ENCODE measurements around the gene CHTF8. TPM values are rescaled to one million over a fixed set of nuclear protein-coding genes. Genes with fewer than 3 reads are reported as not detected.

CHTF8 gene
- total RNA-seq, 2 experiments from 2014 or later: 135 to 141 TPM

DNA sequence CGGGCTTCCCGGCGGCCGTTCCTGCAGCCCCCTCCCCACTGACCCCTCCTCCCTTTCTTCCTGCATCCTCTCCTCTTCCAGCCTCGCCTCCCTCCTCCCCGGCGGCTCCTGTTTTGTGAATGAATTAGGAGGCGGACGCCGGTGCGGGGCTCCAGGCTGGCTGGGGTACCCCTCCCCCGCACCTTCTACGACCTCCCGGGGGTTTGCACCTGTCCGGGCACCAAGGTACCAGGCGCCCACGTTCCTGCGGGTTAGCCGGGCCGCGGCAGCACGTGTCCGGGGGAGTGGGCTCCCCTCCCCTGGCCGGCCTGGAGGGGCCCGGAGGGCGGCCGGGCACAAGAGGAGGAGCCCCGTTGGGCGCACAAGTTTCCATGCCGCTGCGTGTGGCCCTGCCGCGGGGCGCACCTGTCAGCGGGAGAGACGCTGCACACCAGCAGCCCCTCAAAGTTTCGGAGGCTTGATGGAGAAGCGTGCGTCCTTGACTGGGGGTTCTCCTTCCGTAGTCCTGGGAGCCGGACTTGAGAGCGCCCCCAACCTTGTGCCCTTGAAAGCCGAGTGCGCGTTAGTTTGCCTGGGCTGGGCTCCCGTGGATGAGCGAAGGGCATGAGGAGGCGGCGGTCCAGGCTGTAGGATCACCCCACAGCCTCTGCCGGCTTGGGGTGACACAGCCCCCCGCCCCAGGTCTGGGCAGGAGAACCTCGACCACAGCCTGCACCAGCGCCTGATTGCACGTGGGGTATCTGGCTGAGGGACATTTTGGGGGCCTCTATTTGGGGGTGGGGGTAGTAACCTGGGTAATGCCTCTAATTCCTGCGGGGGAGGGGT, 25.7 kb downstream of the CHTF8 start:
- POLR2A ChIA-PET: interaction anchor here (0.6 kb wide), 1 partner anchor 222 kb away, joined by 4 read pairs; no protein-coding TSS in a partner anchor
- CTCF ChIA-PET: interaction anchor here (1.2 kb wide), 1 partner anchor 260 kb away, joined by 3 read pairs; no protein-coding TSS in a partner anchor

DNA sequence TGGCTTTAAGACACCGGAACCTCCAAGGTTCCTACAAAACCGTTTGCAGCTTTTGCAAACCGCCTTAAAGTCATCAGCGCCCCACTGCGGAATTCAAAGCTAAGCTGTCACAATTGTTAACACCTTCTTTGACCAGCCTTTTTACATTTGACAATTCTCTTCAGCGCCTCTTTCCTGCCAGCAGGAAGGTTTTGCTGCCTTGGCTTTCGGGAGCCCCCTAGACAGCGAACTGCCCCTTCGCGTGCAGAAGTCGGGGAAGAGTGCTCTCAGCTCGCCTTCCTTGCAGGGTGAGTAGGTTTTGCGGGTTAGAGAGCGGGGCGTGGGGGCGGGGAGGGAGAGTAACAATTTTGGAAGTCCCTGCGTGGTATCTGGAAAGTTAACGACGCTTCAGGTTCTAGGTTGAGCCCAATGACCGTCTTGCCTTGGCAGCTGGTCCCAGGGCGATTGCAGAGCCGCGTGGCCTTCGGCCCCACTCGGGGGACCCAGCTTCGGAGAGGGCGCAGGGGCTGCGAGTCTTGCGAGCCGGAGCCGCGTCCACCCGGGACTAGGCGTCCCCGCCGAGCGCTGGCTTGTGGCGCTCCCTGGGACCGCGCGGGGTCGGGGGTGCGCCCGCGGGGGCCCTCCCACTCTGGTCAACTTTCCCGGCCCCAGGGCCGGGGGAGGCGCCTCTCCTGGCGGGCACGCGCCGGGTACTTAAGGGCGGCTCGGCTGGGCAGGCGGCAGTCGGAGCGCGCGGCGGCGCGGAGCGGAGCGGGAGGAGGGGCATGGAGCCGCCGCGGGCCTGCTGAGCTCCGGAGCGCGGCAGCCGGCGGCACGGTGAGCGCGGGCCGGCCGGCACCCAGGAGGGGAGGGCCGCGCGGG, 26.7 kb downstream of the CHTF8 start, which contains the start of gene HAS3:
Gene HAS3, plus strand, starts transcription at position 153 of the 861 bp plus-strand sequence. CDS start 3,743 bp downstream, outside the sequence.
- POLR2A ChIA-PET: interaction anchor here (0.6 kb wide), 2 partner anchors 21 to 239 kb away, joined by 3 to 5 read pairs; no protein-coding TSS in a partner anchor

DNA sequence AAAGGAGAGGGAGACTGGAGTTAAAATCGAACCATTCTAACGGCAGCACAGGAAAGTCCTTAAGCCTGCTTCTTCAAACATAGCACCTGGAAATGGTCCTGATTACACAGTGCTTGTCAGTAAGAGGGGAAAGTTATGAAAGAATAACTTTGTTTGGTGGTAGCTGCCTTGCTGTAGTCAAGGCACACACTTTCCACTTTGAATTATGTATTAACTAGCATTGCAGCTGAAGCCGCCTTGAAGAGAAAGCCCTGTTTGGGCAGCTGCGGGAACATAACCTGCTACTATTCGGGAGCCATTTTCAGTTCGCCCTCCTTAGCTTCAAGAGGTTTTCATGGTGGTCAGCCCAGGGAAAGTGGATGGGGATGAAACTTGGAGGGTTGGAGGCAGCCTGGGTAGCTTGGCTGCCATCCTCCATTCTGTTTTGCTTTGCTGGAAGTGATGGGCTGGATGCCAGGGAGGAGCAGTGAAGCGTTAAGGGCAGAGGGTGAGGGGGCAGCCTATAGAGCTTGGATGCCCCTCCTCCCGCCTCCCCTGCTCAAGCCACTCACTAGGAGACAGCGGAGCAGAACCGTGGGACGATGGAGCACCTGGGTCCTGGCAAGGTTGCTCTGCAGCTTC, 32.2 kb downstream of the CHTF8 start:
- ChIA-PET CTCF (interaction anchor here (1.0 to 1.1 kb wide), 2 partner anchors 13 to 397 kb away, joined by 3 read pairs; no protein-coding TSS in a partner anchor), POLR2A (no interaction called here)

More for the DNA sequence above, 26.7 kb downstream of the CHTF8 start, which contains the start of gene HAS3:
- CTCF ChIA-PET: interaction anchor here (0.9 to 1.2 kb wide), 2 partner anchors 18 to 259 kb away, joined by 3 read pairs; no protein-coding TSS in a partner anchor

DNA sequence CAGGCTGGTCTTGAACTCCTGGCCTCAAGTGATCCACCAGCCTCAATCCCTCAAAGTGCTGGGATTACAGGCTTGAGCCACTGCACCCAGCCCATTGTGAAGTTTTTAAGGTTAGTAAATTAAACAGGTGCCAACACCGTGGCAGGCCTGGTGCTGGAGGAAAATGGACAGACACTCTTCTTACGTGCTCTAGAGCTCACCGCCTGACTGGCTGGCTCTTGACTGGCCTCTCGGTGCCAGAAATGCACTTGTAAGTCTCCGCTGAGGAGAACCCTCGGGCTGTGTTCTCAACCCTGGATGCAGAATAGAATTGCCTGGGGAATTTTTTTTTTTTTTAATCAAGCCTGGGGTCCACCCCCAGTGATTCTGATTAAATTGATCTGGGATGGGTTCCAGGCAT, 37.2 kb downstream of the CHTF8 start:
- ChIA-PET POLR2A (no interaction called here), CTCF (no interaction called here)

DNA sequence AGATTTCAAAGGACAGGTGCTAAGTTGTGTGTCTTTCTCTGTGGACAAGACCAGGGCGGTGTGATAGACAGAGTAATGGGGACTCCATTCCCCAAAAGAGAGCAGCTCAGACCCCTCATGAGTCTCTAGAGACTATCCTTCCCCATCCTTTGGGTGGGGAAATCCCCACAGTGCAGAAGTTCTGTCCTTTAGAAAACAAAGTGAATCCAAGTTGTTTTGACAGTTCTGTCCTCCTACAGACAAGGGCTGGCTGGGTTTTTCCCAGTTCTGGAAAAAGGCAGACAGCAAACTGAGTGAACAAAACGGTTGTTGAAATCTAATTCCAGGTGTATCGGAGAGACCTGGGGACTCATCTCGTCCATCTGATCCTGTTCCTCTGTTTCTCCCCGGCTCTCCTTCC, 37.9 kb downstream of the CHTF8 start:
- POLR2A ChIA-PET: no interaction called here
- CTCF ChIA-PET: no interaction called here

DNA sequence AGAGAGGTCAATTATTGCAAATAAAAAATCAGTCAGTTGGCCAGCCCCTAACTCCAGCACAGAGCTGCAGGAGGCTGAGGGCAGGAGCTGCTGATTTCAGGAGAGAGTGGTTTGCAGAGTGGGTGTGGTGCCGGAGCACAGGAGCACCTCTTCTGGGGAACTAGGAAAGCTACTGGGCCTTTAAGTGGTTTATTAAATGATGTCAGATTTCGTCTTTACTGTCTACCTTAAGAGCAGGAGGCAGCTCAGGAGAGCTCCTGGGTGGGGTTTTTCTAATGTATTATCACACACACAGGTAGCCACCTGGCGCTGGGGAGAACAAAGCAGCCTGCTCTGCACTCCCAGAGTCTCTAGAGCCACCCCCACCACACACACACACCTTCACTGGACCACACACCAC, 38.4 kb downstream of the CHTF8 start:
- CTCF ChIA-PET: no interaction called here
- POLR2A ChIA-PET: no interaction called here

DNA sequence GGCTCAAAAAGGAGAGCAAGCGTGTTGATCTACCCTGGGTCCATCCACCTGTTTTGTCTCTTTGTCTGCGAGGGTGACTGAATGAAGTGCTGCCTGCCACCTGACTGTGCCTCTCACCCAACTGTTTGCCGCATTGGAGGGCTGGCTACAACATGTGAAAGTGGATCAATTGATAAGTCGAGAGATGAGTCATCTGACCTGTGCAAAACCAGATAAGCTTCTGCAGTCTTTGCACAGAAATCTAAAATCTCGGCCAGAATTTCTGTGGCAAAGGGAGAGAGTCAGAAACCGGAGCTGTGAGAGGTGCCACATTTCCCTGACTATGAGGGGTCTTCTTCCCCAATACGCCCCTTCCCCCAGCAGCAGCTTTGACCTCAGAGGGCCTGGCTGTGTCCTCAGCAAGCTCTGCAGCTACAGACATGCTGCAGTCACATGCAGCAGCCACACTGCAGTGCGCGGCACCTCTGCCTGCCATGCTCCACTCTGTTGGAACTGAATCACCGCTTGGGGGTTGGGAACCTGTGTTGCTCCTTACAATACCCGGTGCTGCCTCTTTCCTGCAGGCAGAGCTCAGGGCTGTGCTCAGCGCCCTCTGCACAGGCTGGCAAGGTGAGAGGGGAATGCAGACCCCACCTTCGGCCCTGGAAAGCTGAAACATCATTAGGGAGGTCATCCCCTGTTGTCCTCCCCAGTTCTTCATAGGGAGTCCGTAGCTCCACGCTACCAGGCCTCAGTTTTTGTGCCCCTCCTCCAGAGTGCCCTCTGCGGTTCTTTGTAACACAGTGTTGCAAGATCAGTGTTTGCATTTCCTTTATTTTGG, 43.1 kb downstream of the CHTF8 start:
- CTCF ChIA-PET: no interaction called here
- POLR2A ChIA-PET: no interaction called here

DNA sequence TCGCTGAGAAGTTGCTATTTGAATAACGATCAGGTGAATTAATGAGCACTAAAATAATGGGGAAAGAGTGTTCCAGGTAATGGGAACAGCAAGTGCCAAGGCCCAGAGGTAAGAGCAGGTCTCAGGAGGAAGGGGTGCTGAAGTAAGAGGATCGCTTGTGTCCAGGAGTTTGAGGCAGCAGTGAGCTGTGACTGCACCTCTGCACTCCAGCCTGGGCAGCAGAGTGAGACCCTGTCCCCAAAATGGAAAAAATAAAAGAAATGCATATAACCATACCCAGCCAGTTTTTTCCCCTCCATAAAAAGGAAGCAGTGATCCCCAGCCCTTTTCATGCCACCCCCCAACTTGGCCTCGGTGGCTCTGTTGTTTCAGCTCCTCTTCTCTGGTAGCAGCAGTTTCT, 43.7 kb downstream of the CHTF8 start:
- ChIA-PET CTCF (no interaction called here), POLR2A (no interaction called here)

DNA sequence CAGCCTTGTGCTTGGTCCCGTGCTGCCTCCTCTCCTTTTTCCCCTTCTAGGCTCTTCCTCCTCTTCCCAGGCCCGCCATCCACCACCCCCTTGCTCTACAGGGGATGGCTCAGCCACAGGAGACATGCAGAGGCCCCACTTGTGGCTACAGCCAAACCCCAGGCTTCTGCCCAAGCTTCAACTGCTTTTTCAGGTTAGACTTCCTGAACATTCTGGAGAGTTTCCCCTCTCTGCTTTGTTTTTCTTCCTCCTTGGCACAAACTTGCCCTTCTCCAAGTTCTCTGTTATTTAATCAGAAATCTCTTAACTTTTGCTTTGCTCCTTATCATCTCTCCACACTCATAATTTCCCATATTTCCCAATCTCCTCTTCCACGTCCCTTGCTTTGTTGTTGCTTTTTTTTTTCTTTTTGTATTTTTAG, 45.2 kb downstream of the CHTF8 start:
- POLR2A ChIA-PET: no interaction called here
- CTCF ChIA-PET: no interaction called here

DNA sequence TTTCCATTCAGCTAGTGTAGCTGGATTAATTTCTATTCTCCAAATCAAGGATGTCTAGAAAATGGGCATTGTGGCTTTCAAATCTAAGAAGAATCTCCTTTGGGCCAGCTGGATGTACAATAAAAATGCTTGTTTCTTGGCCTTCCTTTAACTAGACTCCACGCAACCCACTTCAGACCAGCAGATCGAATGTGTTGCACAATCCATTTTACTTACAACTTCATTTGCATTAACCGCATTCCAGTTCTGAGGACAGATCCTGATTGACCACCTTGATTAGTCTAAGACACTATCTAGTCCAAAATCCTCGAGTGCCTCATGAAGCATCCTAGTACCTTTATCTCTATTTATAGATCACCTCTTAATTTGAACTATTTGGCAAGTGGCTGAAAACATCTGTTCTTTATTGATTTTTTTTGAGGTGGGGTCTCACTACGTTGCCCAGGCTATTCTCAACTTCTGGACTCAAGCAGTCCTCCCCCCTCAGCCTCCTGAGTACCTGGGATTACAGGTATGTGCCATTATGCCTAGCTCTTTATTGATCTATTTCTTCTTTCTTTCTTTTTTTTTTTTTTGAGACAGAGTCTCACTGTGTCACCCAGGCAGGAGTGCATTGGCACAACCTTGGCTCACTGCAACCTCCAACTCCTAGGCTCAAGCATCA, 47.2 kb downstream of the CHTF8 start:
- ChIA-PET POLR2A (no interaction called here), CTCF (no interaction called here)

DNA sequence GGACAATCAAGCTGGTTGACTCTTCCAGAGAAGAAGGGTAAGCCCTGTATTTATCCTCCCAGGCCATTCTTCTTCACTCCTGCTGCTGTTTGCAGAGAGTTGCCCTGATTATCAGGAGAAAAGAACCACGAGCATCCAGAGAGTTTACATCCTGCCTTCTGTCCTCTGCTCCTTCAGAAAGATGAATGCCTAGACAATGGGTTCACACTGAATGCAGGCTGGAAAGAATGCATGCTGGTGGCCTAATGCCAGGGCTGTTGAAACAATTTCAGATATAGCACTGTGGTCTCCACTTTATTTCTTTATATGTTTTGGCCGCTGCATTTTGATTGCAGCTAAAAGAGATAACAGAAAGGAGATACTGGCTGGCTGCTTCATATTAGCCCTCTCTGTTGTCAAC, 48.1 kb downstream of the CHTF8 start:
- ChIA-PET CTCF (interaction anchor here (0.7 kb wide), 1 partner anchor 38 kb away, joined by 3 read pairs; no protein-coding TSS in a partner anchor), POLR2A (interaction anchor here (0.6 kb wide), 1 partner anchor 8 kb away, joined by 7 read pairs; no protein-coding TSS in a partner anchor)

DNA sequence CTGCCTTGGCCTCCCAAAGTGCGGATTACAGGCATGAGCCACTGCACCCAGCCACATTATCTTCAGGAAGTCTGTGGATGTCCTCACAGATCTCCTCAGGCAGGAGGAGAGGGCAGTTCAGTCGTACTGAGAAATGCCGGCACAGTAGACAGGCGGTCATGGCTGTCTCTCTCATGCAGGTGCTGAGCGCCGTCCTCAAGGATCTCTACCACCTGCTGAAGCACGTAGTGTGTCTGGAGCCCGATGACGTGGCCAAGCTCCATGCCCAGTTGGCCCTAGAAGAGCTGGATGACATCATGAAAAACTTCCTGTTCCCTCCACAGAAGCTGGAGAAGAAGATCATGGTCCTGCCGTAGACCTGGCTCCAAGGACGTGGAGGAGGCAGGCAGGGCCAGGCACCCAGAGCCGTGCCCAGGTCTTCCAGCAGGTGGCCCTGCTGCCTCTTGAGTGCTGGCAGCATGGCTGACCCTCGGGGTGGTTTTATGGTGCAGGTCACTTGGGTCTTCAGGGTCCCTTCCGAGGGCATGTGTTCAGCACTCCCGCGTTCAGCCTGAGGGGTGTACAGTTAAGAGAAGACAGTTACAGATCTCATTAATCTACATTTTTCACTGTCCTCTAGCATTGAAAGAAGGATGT, 49.0 kb downstream of the CHTF8 start:
- CTCF ChIA-PET: interaction anchor here (0.7 kb wide), 2 partner anchors 38 to 141 kb away, joined by 3 to 5 read pairs; no protein-coding TSS in a partner anchor

DNA sequence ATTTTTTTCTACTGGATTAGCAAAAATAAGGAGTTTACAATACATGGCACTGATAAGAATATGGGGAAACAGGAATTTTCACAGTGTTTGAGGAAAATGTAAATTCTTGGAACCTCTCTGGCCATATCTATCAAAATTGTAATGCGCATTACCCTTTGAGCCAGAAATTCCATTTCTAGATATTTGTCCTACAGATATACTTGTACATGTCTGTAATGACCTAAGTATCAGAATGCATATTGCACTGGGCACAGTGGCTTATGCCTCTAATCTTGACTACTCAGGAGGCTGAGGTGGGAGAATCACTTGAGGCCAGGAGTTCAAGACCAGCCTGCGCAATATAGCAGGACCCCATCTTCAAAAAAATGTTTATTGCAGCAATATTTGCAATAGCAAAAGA, 52.7 kb downstream of the CHTF8 start:
- ChIA-PET POLR2A (no interaction called here), CTCF (interaction anchor here (0.5 kb wide), 1 partner anchor 10 kb away, joined by 3 read pairs; no protein-coding TSS in a partner anchor)

More for the DNA sequence above, 49.0 kb downstream of the CHTF8 start:
- POLR2A ChIA-PET: no interaction called here

DNA sequence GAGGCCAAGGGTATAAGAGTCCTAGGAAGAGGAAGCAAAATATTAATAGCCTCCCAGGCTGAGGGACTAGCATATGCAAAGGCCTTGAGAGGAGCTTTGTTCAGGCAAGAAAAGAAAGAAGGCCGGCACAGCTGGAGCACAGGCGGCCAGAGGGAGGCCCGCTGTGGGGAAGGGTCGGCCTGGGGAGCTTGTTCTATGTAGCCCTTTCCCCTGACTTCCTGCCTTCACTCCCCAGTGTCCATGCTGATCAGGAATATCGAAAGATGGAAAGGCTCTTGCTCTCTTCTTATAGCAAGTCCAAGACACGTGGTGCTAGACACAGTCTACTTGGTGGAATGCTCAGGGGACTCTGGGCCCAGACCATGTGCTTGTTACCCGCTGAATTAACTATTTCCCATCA, 54.3 kb downstream of the CHTF8 start:
- CTCF ChIA-PET: no interaction called here
- POLR2A ChIA-PET: no interaction called here

DNA sequence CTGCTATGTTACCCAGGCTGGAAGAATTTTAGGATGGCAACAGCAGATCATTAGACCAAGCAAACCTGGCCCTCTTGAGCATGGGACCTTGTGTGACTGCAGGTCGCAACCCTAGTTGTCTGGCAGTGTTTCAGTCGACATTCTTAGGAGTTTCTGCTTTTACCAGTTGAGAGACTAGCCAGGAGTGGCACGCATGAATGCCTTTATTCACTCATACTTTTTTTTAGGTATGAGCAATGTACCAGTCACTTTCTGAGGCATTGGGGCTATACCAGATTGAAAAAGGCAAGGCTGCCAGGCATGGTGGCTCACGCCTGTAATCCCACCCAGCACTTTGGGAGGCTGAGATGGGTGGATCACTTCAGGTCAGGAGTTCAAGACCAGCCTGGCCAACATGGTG, 55.1 kb downstream of the CHTF8 start:
- ChIA-PET CTCF (no interaction called here), POLR2A (no interaction called here)

DNA sequence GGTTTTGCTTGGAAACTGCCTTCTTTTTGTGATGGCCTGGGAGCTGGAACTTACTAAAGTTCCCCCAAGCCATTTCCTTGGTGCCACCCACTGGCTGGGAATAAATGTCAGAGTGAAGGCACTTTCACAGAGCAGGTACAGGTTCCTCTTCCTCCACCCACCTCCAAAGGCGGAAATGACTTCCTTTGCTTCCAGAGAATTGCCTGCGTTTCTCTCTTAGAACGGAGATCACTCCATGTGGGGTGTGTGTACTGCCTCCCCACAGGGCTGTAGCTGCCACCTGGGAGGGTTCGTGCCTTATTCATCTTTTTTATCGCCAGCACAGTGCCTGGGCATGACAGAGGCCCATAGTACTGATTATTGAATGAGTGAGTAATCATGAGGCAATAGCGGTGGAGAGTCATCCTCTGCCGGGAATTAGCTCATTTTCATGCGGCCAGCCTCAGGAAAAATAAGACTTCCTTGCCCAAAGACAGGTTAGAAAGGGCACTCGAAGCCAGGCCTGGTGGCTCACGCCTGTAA, 59.1 kb downstream of the CHTF8 start:
- ChIA-PET CTCF (no interaction called here), POLR2A (interaction anchor here (0.6 kb wide), 2 partner anchors 59 to 201 kb away, joined by 4 read pairs; partner anchors contain the start of genes CHTF8 and UTP4)

DNA sequence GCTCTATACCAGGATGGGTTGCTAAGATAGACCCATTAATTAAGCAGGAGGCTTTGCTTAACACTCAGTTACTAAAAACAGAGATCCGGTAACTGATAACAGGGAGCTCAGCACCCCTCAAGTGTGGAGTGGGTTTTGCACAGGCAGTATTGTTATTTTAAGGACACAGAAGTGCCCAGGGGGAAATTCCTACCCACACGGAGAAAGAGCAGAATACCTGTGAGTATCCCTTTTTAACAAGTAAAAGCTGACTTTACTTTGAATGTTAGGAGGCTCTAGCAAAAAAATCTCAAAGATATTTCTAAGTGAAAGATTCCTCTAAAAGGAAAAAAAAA, 59.8 kb downstream of the CHTF8 start:
- ChIA-PET CTCF (interaction anchor here (0.7 kb wide), 1 partner anchor 14 kb away, joined by 4 read pairs; no protein-coding TSS in a partner anchor), POLR2A (interaction anchor here (0.6 kb wide), 1 partner anchor 60 kb away, joined by 4 read pairs; the partner anchor contains the start of genes CHTF8 and UTP4)

DNA sequence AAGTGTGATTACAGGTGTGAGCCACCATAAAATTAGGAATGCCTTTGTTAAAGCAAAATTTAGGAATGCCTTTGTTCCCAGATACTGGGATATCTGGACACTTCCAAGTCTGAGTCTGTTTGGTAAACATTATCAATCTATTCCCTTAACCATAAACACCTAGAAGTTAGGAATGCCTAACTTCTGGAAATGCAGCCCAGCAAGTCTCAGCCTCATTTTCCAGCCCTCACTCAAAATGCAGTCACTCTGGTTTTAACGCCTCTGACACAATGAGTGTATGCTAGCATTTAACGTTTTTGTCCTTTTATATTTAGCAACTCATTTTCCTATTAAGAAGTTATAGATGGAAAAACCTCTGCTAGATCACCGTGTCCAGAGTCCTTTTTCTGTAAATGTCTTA, 61.4 kb downstream of the CHTF8 start:
- POLR2A ChIA-PET: no interaction called here
- CTCF ChIA-PET: no interaction called here

Data from activated CD8-positive, alpha-beta memory T cell treated with anti-CD3 and anti-CD28 coated beads for 36 hours (primary cell).